ENCODE results near the gene GALNTL6. TPM values are rescaled to one million over a fixed set of nuclear protein-coding genes. Genes with fewer than 3 reads are reported as not detected.

Gene GALNTL6
- total and polyA plus RNA-seq, 2 of the 4 experiments (the other 2 are of a cell fraction): under 0.01 TPM; not detected in 1

DNA sequence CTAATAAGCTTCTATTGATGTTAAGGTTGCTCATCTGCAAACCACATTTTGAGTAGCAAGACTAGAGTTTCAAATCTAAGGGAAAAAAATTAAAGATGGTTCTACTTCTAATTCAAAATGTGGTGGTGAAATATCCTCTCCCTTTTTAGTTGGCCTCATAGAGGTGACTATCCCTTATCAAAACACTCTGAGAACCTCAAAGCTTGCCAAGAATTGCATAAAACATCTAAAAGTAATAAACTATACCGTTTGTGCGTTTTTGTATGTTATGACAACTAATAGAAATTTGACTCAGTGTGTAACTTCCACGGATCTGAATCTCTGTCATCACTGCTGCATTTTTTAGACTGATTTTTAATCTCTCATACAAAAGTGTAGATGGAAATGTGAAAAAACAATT, 682.6 kb downstream of the GALNTL6 start:
- WGBS, 2 experiments (ENCODE audit: extremely low coverage in 2 of 2, insufficient read length in 1 of 2): no CpG with 5 or more reads among the region's 3 CpGs
- no peak overlapping the region for H3K9ac ChIP-seq (ENCODE audit: low read depth, low read length)
- no peak for ATAC-seq (ENCODE audit: low read depth)
- H4K91ac ChIP-seq (ENCODE audit: insufficient read depth, low read depth, low read length): no peak overlapping the region
- no peak overlapping the region for H3K14ac ChIP-seq (replicated peaks; ENCODE audit: low read depth, low read length)
- DNase-seq: no peak
- BruUV-seq (replicated peaks): no TSS peak
- H3K36me3 ChIP-seq (ENCODE audit: control insufficient read depth, insufficient read depth, low read length): no peaks in the 10 kb centered on the region
- H2AK9ac ChIP-seq (replicated peaks; ENCODE audit: low read depth, low read length, poor library complexity): no peak overlapping the region
- no peak overlapping the region for H3K56ac ChIP-seq (ENCODE audit: extremely low read depth, insufficient read depth, low read length)
- no peak overlapping the region for H3K18ac ChIP-seq (ENCODE audit: low read depth, low read length)
- no peak overlapping the region for H3K4me2 ChIP-seq (ENCODE audit: low read depth, low read length)
- 0 out of 2 replicates have a peak, but pooled peaks cover 2% of the 10 kb centered on the region for H3K9me3 ChIP-seq (ENCODE audit: control insufficient read depth, insufficient read depth, low read length)
- ChIA-PET CTCF (no interaction called here), POLR2A (ENCODE audit: unreplicated experiment) (no interaction called here)
- no peak overlapping the region for H2BK15ac ChIP-seq (ENCODE audit: low read depth, low read length)
- no peak overlapping the region for H2BK120ac ChIP-seq (ENCODE audit: low read depth, low read length)
- H3K4ac ChIP-seq (ENCODE audit: low read depth, low read length): no peak overlapping the region
- H3K27ac ChIP-seq (ENCODE audit: insufficient read depth, low read length): no peak overlapping the region
- no peak overlapping the region for H4K5ac ChIP-seq (ENCODE audit: low read depth, low read length)
- H3K27me3 ChIP-seq (ENCODE audit: control insufficient read depth, insufficient read depth, low read length): no peaks in the 10 kb centered on the region
- H2BK20ac ChIP-seq (ENCODE audit: low read depth, low read length): no peak overlapping the region
- no peaks in the 10 kb centered on the region for H3K9me1 ChIP-seq (ENCODE audit: insufficient read depth, low read length)
- no peaks in the 10 kb centered on the region for H4K20me1 ChIP-seq (ENCODE audit: insufficient read depth, low read length)
- no peaks in the 10 kb centered on the region for H3K79me1 ChIP-seq (ENCODE audit: low read depth in 1 of 2, low read length in 2 of 2)
- no peak overlapping the region for H2BK5ac ChIP-seq (ENCODE audit: low read depth, low read length, poor library complexity, severe bottlenecking)
- in situ Hi-C loops (cut with MboI; ENCODE audit: low sequenced_read_pairs): no loop called here
- H3K4me1 ChIP-seq (ENCODE audit: control insufficient read depth, insufficient read depth, low read length): no peaks in the 10 kb centered on the region
- H3K4me3 ChIP-seq (ENCODE audit: insufficient read depth, low read depth, low read length): no peak overlapping the region
- no peak overlapping the region for H2AK5ac ChIP-seq (ENCODE audit: low read depth, low read length)
- no peak overlapping the region for H2AFZ ChIP-seq (replicated peaks; ENCODE audit: low read length, poor library complexity)
- H4K8ac ChIP-seq (ENCODE audit: low read depth in 2 of 2, low read length in 2 of 2): no peak overlapping the region
- TF ChIP-seq RFX5 (IDR thresholded peaks at IDR 0.05; ENCODE audit: low read depth, low read length) (no peak), FOS (IDR thresholded peaks at IDR 0.05; ENCODE audit: low read depth, low read length) (no peak)
- no peak overlapping the region for H3K23ac ChIP-seq (ENCODE audit: low read depth, low read length)
- intact Hi-C loops (cut with micrococcal nuclease): no loop called here
- dilution Hi-C loops (cut with HindIII; ENCODE audit: low sequenced_read_pairs, unreplicated experiment): no loop called here
